Retinal pigment epithelial cell (primary cell): ENCODE results near the gene CBR3.

ENCODE experiments used
- DNase-seq: peaks from one replicate; pipeline ENCODE4 v3.0.0-alpha.2; 2010; ENCODE audit warnings: low read depth
- H3K4me3 ChIP-seq: 2 replicates; pipeline ENCODE4 v1.5.1; 2011; ENCODE audit warnings: mild to moderate bottlenecking, low read length, control low read depth, moderate library complexity
- CTCF ChIP-seq: conservative IDR thresholded peaks from 2 replicates; pipeline ENCODE4 v1.5.1; 2011; ENCODE audit warnings: low read depth, low read length, control low read depth, inconsistent platforms

Gene CBR3

GRCh38 chr21:36134803-36135390 is at the start of gene CBR3:
CBR3 (plus strand) TSS chr21:36135079; CDS start chr21:36135193, 114 bp downstream.
- H3K4me3 ChIP-seq = peak within 1 kb of the TSS; percentile 63
- no peak for TF ChIP-seq CTCF
- DNase-seq = no peak

GRCh38 chr21:36087362-36088138 is 47.3 kb upstream of the CBR3 start:
- no peak overlapping the region for H3K4me3 ChIP-seq
- peak; percentile 25 for TF ChIP-seq CTCF
- no peak for DNase-seq

GRCh38 chr21:36089946-36090345 is 44.9 kb upstream of the CBR3 start:
- TF ChIP-seq CTCF = no peak
- no peak overlapping the region for H3K4me3 ChIP-seq
- DNase-seq = no peak

GRCh38 chr21:36092681-36093080 is 42.2 kb upstream of the CBR3 start:
- no peak for TF ChIP-seq CTCF
- DNase-seq = no peak
- no peak overlapping the region for H3K4me3 ChIP-seq

- no peak for DNase-seq
- TF ChIP-seq CTCF = no peak
- H3K4me3 ChIP-seq = no peak overlapping the region
Measured at GRCh38 chr21:36093512-36093911, 41.4 kb upstream of the CBR3 start.

GRCh38 chr21:36096398-36097290 is 38.2 kb upstream of the CBR3 start:
- TF ChIP-seq CTCF = no peak
- DNase-seq = no peak
- no peak overlapping the region for H3K4me3 ChIP-seq
